NCI-H226 (cell line): ENCODE data around the gene UBE2O.

Experiments
- DNase-seq: peaks from one replicate; pipeline ENCODE4 v3.0.0-alpha.2; 2015

Gene UBE2O

GRCh38 chr17:76462556-76463290 is 9.8 kb upstream of the UBE2O start:
- no peak for DNase-seq

- DNase-seq = no peak
Observed at GRCh38 chr17:76461765-76462555, 9.0 kb upstream of the UBE2O start.

GRCh38 chr17:76459674-76460073 is 6.7 kb upstream of the UBE2O start:
- no peak for DNase-seq

- DNase-seq = peak; percentile 40
Observed at GRCh38 chr17:76458580-76459490, 5.9 kb upstream of the UBE2O start.

- no peak for DNase-seq
Observed at GRCh38 chr17:76453431-76453743, 435 bp upstream of the UBE2O start.

- DNase-seq = no peak
Observed at GRCh38 chr17:76452127-76452659, 759 bp downstream of the UBE2O start.

GRCh38 chr17:76451506-76451905 is 1.4 kb downstream of the UBE2O start:
- DNase-seq = no peak

- no peak for DNase-seq
Observed at GRCh38 chr17:76449126-76449525, 3.8 kb downstream of the UBE2O start.

GRCh38 chr17:76447931-76448652 is 4.9 kb downstream of the UBE2O start:
- no peak for DNase-seq

- DNase-seq = peak; percentile 94
Observed at GRCh38 chr17:76446449-76447231, 6.3 kb downstream of the UBE2O start.

GRCh38 chr17:76445697-76446448 is 7.1 kb downstream of the UBE2O start:
- DNase-seq = no peak

GRCh38 chr17:76444518-76445311 is 8.2 kb downstream of the UBE2O start:
- DNase-seq = no peak

- DNase-seq = no peak
Observed at GRCh38 chr17:76442341-76443338, 10.3 kb downstream of the UBE2O start.

- no peak for DNase-seq
Observed at GRCh38 chr17:76441686-76442340, 11.1 kb downstream of the UBE2O start.

- no peak for DNase-seq
Observed at GRCh38 chr17:76440751-76441362, 12.1 kb downstream of the UBE2O start.

- DNase-seq = no peak
Observed at GRCh38 chr17:76439314-76439928, 13.5 kb downstream of the UBE2O start.

- DNase-seq = no peak
Observed at GRCh38 chr17:76438906-76439305, 14.0 kb downstream of the UBE2O start.
